HG02938 (cell line): Measurements from ENCODE around the gene SCGB1D4.
"Not testable (repeated sequence)": the region's sequence is repeated elsewhere in the genome, so short reads cannot be mapped to it uniquely, and the experiment has no call there.

Source experiments
- ATAC-seq: cut with Tn5 transposase; IDR thresholded peaks from one replicate; pipeline ENCODE4 v1.9.1; 2021; ENCODE audit warnings: mild to moderate bottlenecking, moderate library complexity; ENCODE audit not compliant: unreplicated experiment

Gene SCGB1D4, protein sequence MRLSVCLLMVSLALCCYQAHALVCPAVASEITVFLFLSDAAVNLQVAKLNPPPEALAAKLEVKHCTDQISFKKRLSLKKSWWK

GRCh38 chr11:62298975-62299374 is at the start of gene SCGB1D4:
SCGB1D4 (minus strand) TSS chr11:62299075; CDS start chr11:62299010, 65 bp downstream.
- no peak for ATAC-seq

DNA sequence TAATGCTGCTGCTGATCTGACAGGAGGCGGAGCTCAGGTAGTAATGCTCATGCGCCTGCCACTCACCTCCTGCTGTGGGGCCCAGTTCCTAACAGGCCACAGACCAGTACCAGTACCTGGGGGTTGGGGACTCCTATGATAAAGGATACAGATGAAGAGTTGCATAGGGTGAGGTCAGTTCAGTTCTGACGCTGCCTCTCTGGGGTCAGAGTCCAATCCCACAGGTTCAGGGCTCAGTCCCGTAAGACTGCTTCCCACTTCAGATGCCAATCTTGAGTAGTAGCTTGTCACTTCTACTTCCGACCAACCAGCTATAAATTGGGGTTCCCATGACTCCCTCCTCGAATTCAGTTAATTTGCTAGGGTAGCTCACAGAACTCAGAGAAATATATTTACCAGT is 47.0 kb upstream of the SCGB1D4 start:
- no peak for ATAC-seq

GRCh38 chr11:62344210-62344609 is 45.3 kb upstream of the SCGB1D4 start:
- no peak for ATAC-seq

GRCh38 chr11:62343646-62344190 is 44.8 kb upstream of the SCGB1D4 start:
- ATAC-seq = not testable (repeated sequence)

DNA sequence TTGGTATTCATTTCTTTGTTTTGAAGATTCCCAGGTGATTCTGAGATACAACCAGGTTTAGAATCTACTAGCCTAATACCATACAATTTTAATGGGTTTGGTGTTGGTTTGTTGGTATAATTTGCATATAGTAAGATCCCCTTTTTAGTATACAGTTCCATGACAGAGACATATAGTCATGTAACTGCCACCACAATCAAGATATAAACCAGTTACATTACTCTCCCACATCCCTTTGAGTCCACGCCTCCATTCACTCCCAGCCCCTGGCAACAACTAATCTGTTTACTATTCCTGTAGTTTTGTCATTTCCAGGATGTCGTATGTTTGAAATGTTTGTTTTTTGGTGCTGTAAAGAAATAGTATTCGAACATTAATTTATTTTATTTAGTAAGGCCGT is 42.7 kb upstream of the SCGB1D4 start:
- ATAC-seq = no peak

DNA sequence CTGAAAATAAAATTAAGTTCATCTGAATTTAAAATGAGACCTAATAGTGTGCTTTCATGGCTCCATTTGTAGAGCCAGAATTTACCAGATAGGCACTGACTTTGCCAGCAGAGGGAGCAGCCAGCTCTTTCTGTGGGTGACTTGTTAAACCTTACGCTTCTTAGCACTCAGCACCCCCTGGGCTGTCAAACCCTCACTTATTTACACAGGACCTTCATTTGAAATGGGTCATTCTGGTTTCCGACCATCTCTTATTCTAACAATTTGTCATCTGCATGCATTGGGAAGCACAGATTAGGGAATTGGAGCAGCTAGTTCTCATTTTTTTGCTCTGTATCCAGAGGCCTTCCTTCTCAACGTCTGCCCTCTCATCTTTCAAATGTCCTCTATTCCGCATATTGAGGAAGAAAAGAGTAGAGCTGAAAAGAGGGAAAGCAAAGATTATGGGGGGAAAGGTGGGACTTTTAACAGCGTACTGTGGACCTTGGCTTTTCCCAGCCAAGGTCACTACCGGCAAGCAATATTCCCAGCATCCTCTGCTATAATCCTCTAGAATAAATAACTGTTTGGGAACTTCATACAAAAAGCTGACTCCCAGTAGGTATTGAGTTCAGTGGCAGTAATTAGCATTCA is 41.5 kb upstream of the SCGB1D4 start:
- no peak for ATAC-seq

- no peak for ATAC-seq
Measured at GRCh38 chr11:62338218-62338617, 39.3 kb upstream of the SCGB1D4 start.

DNA sequence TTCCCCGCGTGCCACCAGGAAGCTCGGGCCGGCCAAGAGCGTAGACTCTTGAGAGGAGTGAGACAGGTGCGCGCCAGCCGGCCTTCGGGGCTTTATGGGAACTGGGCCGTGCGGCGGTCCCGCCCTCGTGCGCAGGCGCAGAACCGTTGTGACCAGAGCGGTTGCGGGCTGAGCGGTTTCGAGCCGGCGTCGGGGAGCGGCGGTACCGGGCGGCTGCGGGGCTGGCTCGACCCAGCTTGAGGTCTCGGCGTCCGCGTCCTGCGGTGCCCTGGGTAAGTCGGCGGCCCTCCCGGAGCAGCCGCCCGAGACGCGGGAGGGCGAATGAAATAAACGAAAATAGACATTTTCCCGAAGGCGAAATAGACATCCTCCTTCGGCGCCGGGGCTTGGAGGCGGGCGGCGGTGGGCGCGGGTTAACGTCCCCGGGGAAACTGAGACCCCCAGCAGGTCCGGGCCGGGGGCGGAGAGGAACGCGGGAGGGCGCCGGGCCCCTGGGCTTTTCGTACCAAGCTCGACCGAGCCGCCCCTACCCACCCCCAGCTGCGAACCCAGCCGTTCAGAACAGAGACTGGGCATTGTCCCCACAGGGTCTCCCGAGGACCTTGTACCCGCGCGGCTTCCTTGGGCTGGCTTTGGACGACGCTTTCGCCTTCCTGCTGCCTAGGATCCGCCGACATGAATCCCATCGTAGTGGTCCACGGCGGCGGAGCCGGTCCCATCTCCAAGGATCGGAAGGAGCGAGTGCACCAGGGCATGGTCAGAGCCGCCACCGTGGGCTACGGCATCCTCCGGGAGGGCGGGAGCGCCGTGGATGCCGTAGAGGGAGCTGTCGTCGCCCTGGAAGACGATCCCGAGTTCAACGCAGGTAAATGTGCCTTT is 38.7 kb upstream of the SCGB1D4 start, which contains the start of gene ASRGL1:
ASRGL1 (plus strand) TSS at position 146 of the 879 bp plus-strand sequence; CDS start at position 676, 530 bp downstream.
- ATAC-seq = no peak

DNA sequence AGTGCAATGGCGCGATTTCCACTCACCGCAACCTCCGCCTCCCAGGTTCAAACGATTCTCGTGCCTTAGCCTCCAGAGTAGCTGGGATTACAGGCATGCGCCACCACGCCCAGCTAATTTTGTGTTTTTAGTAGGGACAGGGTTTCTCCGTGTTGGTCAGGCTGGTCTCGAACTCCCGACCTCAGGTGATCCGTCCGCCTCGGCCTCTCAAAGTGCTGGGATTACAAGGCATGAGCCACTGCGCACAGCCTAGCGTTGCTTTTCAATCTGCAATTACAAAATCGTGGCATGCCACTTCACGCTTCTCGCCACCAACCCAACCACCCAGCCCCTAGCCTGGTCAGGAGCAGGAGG is 38.1 kb upstream of the SCGB1D4 start:
- ATAC-seq = not testable (repeated sequence)

DNA sequence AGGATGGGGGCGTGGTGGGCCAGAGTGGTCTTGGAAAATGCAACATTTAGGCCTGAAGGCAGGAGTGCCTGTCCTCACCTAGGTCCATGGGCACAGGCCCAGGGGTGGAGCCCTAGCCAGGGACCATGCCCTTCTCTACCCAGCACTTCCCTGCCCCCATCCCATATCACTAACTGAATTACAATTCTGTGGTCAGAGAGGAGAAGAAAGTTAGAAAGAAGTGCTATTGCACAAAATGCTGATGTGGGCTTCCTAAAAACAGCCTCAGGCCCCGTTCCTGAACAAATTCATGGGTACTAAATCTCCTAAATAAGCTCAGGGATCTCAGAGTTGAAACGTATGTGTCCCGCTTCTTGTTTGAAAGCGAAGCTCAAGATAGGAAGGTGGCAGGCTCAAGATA is 34.9 kb upstream of the SCGB1D4 start:
- ATAC-seq = no peak

DNA sequence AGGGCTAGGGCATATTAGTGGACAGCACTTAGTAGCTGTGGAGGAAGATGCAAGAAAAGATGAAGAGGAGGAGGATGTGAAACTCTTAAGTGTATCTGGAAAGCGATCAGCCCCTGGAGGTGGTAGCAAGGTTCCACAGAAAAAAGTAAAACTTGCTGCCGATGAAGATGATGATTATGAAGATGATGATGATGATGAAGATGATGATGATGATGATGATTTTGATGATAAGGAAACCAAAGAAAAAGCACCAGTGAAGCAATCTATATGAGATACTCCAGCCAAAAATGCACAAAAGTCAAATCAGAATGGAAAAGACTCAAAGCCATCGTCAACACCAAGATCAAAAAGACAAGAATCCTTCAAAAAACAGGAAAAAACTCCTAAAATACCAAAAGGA is 32.4 kb upstream of the SCGB1D4 start:
- not testable (repeated sequence) for ATAC-seq

DNA sequence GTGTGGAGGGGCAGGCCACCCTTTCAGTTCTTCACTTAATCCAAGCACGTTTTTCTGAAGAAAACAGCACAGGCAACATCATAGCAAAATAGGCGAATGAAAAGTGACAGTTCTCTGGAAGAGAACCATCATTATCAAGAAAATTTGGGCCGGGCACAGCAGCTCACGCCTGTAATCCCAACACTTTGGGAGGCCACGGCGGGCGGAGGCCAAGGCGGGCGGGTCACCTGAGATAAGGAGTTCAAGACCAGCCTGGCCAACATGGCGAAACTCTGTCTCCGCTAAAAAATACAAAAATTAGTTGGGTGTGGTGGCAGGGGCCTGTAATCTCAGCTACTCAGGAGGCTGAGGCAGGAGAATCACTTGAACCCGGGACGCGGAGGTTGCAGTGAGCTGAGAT is 28.7 kb upstream of the SCGB1D4 start:
- ATAC-seq = not testable (repeated sequence)

DNA sequence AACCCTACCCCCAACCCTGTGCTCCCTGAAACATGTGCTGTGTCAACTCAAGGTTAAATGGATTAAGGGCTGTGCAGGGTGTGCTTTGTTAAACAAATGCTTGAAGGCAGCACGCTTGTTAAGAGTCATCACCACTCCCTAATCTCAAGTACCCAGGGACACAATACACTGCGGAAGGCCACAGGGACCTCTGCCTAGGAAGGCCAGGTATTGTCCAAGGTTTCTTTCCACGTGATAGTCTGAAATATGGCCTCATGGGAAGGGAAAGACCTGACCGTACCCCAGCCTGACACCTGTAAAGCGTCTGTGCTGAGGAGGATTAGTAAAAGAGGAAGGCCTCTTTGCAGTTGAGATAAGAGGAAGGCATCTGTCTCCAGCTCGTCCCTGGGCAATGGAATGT is 27.8 kb upstream of the SCGB1D4 start:
- not testable (repeated sequence) for ATAC-seq

DNA sequence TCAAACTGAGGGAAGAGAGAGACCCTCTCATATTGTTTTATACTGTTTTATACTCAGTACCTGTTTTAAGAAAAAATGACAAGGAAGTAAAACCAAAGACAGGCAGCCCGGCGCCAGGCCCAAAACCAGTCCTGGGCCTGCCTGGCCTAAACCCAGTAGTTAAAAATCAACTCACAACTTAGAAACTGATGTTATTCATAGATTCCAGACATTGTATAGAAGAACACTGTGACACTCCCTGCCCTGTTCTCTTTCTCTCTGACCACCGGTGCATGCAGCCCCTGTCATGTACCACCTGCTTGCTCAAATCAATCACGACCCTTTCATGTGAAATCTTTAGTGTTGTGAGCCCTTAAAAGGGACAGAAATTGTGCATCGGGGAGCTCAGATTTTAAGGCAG is 26.9 kb upstream of the SCGB1D4 start:
- not testable (repeated sequence) for ATAC-seq

DNA sequence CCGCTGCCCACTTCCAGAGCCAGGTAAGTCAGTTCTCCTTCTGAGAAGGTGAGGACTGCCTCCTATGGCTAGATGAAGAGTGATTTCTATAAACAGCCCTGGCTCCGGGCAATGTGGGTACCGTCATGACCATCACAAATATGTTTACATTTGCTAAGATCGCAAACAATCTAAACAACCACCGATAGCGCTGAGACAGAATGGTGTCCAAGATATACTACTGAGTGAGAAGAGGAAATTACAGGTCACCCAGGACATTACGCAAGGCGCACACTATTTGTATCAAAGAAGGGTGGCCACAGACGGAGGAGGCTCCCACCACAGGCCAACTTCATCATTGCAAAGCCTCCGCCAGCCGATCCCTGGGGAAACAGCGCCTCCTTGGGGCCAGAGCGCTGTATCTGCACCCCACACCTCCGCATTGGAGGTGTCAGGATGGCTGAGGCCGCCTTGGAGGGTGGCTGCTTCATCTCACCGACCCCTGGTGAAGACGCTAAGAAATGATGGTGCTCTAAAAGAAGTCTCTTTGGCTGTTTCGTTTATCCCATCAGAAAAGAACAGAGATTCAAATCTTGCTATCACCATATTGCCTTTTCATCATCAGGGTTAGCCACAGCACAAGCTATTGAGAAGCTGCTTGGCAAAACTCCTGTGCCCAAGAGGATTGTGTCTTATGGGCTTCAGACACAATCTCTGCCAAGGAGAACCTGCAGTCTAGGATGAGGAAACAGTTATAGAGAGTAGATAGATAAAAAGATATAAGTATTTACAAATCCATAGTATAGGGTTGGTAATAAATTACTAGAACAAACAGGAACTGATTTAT is 26.1 kb upstream of the SCGB1D4 start:
- ATAC-seq = no peak

GRCh38 chr11:62322524-62322923 is 23.6 kb upstream of the SCGB1D4 start:
- ATAC-seq = no peak

DNA sequence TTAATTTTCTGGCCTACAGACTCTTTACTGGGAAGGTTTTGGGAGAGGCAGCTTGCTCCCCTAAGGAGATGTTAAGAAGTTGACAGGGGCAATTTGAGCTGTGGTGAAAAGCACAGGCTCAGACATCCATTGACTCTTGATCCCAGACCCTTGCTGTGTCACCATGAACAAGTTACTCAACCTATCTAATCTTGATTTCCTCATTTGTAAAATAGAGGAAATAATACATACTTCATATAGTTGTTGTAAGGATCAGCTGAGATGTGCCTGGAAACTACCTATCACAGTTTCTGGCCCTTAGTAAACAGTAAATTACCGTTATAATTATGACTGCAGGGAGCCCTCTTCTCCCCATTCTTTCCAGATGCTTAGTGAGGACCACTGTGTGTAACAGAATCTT is 16.6 kb upstream of the SCGB1D4 start:
- no peak for ATAC-seq

DNA sequence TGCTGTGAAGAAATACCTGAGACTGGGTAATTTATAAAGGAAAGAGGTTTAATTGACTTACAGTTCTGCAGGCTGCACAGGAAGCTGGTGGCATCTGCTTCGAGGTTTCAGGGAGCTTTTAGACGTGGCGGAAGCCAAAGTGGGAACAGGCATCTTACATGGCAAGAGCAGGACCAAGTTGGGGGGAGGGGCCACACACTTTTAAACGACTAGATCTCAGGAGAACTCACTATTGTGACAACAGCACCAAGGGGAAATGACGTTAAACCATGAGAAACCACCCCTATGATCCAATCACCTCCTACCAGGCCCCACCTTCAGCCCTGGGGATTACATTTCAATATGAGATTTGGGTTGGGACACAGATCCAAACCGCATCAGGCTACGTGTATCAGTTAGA is 11.1 kb upstream of the SCGB1D4 start:
- no peak for ATAC-seq

GRCh38 chr11:62307950-62308349 is 9.1 kb upstream of the SCGB1D4 start:
- ATAC-seq = no peak

- no peak for ATAC-seq
Measured at GRCh38 chr11:62306227-62306626, 7.4 kb upstream of the SCGB1D4 start.

- ATAC-seq = no peak
Measured at GRCh38 chr11:62295504-62295903, 3.4 kb downstream of the SCGB1D4 start.
